GM21576 (cell line): ENCODE measurements around the gene TLDC2.
"Not testable (repeated sequence)": the region's sequence is repeated elsewhere in the genome, so short reads cannot be mapped to it uniquely, and the experiment has no call there.

ENCODE experiments used
- ATAC-seq: cut with Tn5 transposase; IDR thresholded peaks from one replicate; pipeline ENCODE4 v1.9.1; 2021; ENCODE audit warnings: mild to moderate bottlenecking, moderate library complexity; ENCODE audit not compliant: unreplicated experiment

TLDC2 gene

DNA sequence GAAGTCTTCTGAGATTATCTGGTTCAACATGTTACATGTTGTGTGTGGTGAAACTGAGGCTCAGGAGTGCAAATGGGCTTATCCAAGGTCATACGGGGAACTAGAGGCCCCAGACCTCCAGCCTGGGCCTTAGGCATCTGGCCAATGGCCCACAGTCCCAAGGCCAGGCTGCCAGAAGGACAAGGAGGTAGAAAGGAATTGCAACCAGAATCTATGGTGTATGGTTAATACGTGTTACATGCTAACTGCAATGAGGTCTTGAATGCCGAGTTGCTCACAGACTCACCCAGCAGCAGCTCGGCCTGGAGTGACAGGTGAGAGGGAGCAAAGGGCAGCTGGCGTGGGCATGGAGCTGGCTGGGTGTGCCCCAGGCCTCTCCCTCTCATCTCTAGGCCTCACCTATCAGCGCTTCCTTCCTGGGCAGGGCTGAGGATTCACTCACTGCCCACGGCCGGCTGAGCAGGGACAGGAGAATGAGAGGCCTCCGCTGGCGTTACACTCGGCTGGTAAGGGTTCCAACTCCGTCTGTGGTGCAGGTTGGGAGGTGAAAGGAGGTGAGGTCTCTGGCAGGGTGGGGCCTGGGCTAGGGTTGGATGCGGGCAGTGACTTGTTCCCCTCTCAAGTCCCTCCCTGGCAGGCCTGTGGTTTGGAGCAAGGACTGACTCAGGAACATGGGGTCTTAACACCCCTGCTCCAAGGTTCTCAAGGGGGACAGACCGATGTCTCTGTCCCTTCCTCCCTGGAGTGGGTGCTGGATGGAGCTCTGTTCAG, at the start of gene TLDC2:
TSS of gene TLDC2 (plus strand) at position 437 of the 771 bp plus-strand sequence. CDS start at position 474, 37 bp downstream.
- ATAC-seq, result no peak

DNA sequence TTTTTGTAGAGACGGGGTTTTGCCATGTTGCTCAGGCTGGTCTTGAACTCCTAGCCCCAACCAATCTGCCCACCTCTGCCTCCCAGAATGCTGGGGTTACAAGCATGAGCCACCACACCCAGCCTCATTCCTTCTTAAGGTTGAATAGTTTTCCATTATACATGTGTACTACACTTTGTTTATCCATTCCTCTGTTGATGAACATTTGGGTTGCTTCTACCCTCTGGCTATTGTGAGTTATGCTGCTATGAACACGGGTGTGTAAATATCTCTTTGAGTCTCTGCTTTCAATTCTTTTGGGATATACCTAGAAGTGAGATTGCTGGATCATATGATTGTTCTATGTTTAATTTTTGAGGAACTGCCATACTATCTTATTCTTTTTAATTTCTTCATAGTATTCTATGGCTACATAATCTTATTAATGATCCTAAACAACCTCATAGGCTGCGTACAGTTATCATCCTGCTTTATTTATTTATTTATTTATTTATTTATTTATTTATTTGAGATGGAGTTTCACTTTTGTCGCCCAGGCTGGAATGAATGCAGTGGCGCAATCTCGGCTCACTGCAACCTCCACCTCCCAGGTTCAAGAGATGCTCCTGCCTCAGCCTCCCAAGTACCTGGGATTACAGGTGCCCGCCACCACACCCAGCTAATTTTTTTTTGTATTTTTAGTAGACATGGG, 49.2 kb upstream of the TLDC2 start:
- no peak for ATAC-seq

DNA sequence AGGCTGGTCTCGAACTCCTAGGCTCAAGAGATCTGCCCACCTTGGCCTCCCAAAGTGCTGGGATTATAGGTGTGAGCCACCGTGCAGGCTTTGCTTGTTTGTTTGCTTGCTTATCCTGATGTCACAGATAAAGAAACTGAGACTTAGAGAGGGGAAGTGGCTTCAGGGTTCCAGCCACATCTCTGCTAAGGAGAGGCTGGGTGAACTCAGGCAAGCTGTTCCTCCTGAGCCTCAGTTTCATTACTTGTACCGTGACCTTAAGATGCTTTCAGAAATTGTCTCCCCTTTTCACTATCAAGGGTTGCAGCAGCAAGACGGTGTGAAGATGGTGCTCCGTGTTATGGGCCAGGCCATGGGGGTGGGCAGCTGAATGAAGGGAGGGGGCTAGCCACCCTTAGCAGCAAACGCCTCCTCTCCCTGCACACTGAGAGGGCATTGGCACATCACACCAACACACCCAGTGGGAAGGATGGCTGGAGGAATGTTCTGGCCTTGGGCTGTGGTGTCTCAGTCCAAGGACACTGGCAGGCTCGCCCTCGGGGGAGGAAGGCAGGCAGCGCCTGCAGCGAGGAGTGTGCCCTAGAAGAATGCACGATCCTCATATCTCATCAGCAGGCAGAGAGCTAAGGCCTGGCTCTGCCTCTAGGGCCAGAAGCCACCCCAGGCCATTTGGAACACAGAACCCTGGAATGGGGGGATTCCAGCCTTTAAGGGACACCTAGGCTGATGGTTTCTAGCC, 48.2 kb upstream of the TLDC2 start:
- ATAC-seq, result peak; percentile 78

DNA sequence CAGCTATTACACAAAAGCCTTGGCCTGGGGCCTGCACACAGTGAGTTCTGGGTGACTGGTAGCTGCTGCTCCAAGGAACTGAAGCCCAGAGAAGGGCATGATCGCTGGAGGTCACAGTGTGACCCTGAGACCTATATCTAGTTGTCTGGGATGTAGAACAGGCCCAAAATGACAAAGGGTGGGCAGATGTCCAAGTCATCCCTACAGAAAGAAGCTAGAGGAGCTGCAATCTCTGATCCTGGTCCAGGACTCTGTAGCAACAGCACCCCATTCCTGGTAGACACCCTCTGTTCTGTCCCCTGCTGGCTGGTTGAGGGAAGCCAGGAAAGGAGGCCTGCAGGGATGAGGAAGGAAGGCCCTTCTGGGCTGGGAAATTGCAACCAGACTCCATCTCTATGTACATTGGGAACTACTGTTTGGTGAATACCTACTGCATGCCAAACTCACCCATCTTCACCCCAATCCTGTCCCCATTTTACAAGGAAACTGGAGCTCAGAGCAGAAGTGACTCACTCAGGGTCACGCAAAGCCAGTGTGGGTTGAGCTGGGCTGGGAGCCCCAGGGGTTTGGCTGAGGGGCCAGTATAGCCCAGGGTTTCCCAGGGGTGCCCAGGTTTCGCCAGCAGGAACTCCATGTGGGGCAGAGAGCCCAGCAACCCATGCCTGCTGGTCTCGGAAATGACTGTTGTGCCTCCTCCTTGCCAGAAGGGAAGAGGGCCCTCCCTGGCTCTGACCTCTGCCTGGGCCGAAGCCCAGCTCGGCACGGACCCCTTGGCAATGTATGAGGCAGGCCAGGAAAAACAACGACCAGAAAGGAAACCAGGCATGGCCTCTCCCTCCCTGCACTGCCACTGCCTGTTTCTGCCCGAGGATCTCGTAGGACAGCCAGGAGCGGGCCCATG, 44.9 kb upstream of the TLDC2 start:
- no peak for ATAC-seq

DNA sequence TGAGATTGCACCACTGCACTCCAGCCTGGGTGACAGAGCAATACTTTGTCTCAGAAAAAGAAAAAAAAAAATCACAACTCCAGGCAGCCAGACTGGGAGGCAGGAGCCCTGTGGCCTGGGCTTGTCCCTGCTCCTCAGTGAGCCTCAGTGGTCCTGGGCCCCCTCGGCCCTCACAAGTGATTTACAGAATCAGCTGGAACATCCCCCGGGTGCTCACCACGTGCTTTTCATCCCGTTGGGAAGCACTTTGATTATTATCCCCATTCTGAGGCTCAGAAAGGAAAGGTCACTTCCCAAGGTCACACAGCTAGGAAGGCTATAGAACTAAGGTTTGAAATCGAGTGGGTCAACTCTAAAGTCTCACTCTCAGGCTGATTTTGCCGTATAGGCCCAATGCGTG, 43.1 kb upstream of the TLDC2 start:
- no peak for ATAC-seq

DNA sequence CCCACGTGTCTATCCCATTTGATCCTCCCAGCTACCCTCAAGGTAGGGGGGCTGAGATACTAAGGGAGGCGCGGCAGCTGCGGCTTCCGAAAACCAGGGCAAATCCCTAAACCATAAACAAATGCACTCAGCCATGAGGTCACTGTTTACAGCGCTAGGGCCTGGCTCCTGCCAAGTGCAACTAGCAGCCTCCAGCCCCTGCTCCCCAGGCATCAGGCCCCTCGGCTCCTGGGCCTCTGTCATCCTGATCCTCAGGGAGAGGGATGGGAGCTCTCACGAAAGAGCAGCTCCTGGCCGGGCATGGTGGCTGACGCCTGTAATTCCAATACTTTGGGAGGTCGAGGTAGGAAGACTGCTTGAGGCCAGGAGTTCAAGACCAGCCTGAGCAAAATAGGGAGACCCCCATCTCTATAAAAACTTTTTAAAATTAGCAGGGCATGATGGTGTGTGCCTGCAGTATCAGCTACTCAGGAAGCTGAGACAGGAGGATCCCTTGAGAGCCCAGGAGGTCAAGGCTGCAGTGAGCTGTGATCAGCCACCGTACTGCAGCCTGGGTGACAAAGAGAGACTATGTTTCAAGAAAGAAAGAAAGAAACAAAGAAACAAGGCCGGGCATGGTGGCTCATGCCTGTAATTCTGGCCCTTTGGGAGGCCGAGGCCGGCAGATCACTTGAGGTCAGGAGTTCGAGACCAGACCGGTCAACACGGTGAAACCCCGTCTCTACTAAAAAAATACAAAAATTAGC, 42.5 kb upstream of the TLDC2 start:
- ATAC-seq, result no peak

DNA sequence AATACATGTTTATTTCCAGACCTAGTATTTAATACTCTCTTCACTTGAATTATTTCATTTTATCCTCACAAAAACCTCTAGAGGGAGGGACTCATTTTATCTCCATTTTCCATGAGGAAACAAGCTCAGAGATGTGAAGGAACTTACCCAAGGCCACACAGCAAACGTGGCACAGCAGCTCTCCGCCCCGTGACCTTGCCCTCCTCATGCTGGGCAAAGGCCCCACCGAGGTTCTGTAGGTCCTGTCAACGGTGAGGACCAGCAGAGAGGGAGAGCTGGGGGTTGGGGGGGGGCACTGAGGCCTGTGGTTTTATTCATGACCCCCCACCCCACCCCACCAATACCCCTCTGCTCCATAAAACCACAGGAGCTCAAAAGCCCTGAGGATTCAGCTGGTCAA, 40.9 kb upstream of the TLDC2 start:
- no peak for ATAC-seq

DNA sequence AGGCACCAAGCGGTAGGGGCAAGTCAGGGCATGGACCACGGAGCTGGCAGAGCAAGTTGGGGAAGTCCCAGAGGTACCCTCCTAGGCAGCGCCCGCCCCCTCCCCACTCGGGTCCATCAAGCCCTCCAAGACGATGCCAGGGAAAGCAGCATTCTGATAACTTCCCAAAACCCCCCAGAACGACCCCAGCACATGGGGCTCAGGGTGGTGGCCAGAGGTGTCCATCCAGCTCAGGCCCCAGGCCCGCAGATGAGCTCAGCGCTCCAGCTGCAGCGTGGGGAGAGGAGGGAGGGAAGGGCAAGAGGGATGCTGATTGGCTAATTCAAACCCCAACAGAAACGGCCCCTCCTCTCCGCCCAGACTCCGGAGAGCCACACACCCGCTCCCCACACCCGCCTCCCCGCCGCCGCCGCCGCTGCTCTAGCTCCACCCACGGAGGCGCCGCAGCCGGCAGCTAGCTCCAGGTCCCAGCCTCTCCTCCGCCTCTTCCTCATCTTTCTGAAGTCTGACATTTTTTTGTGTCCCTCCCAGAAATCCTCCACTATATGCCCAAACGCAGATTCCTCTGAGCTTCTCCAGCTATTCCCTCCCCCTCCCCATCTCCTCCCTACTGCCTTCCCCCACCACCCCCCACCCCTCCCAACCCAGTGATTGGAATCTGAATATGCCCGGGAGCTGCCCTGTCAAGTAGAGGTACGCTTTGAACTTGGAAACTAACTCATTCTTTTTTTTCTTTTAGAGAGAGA, 40.3 kb upstream of the TLDC2 start:
- peak; percentile 57 for ATAC-seq

DNA sequence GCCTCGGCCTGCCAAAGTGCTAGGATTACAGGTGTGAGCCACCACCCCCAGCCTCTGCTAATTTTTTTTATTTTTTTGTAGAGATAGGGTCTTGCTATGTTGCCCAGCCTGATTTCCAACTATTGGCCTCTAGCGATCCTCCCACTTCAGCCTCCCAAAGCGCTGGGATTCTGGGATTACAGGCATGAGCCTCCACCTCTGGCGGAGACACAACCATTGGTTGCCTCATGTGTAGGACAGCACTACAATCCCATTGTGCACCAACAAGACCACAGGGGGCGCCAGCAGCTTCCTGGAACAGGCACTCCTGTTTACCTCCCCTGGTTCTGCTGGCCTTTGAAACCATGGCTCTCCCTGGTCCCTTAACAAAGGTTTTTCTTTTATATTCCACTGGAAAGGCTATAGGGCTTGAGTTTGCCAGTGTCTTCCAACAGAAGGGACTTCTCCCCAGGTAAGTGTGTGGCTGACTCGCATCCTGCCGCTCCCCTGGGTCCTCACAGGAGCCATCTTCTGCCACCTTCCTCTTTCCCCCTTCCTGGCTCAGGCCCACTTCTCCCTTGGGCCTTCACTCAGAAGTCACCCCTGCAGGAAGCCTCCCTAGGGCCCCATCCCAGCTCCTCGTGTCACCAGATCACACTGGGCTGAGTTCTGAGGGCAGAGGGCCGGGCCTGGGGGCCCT, 39.2 kb upstream of the TLDC2 start:
- peak; percentile 51 for ATAC-seq

DNA sequence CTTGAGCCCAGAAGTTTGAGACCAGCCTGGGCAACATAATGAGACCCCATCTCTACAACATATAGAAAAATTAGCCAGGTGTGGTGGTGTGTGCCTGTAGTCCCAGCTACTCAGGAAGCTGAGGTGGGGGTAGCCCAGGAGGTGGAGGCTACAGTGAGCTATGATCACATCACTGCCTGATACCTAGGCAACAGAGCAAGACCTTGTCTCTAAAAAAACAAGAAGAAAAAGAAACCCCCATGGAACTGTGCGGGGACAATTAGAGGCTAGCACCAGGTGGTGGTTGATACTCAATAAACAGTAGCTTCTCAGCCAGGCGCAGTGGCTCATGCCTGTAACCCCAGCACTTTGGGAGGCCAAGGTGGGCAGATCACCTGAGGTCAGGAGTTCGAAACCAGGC, 37.6 kb upstream of the TLDC2 start:
- ATAC-seq, result not testable (repeated sequence)

DNA sequence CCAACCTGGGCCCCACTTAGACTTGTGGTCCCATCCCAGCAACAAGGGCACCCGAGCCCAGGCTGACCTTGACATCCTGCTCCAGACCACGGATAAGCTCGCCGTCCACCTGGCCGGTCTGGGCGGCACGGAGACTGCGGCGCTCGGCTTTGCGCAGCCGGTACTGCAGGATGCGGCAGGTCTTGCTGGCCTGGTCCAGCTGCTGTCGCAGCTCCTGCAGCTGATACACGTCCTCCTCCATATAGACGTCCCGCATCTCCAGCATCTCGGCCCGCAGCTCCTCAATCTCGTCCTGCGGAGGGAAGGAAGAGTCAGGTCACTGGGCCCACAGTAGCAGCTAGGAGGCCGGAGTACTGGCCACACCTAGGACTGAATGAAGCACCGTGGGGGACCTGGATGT, 36.8 kb upstream of the TLDC2 start:
- ATAC-seq, result no peak

DNA sequence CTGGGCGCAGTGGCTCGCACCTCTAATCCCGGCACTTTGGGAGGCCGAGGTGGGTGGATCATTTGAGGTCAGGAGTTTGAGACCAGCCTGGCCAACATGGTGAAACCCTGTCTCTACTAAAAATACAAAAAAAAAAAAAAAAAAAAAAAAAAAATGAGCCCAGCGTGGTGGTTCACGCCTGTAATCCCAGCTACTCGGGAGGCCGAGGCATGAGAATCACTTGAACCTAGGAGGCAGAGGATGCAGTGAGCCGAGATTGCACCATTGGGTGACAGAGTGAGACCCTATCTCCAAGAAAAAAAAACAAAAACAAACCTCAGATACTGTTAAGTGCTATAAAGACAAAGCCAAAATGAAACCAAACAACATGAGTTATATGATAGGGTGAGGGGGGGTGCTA, 34.9 kb upstream of the TLDC2 start:
- not testable (repeated sequence) for ATAC-seq

DNA sequence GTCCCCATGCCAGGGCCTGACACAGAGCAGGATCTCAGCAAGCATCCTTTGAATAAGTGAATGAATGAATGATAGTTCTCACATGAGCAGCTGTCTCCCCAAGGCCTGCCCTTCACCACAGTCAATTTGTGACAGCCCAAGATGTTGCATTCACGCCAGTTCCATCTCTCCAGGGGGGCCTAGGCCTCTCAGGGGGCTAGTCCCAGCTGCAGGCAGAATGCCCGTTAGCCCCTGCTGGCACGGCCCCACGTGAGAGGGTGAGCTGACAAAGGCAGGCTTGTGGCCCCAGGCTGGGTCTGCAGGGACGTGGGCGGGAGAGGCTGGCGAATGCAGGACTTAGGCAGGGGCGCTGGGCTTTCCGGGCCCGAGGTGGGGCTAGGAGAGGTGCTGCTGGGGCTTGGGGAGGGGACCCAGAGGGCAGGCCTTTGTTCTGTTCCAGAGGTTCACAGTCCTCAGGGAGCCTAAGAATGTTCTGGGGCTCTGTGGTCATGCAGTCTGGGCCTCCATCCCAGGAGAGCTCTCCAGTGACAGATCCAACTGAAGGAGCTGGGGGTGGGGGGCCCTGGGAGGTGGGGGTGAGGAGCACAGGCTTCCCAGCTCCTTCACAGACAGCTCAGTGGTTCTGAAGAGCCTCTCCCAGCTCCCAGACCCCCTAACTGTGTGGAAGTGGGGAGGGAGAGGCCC, 30.5 kb upstream of the TLDC2 start:
- no peak for ATAC-seq

DNA sequence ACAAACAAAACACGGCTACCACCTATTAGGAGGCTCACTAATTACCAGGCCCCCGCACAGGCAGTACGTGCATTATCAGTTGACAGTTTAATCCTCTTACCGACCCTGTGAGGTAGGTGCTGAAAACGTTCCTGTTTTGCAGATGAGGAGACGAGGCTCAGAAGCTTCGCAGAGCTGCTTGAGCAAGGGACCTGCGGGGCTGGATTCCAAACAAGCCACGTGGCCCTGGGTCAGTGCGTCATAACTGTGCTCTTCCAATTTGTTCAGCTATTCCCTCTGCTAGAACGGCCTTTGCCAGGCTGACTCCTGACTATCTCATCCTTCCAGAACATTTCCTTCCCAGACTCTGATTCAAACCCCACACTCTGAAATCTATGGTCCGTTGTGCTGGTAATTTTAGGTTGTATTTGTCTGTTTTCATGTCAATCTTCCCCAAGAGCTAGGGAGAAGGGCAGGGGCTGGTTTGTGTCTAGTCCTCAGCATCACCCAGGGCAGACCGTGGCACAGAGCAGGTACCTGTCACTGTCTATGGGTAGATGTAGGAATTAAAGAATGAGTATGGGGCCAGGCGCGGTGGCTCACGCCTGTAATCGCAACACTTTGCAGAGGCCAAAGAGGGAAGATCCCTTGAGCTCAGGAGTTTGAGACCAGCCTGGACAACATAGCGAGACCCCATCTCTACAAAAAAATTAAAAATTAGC, 28.8 kb upstream of the TLDC2 start:
- ATAC-seq, result no peak

DNA sequence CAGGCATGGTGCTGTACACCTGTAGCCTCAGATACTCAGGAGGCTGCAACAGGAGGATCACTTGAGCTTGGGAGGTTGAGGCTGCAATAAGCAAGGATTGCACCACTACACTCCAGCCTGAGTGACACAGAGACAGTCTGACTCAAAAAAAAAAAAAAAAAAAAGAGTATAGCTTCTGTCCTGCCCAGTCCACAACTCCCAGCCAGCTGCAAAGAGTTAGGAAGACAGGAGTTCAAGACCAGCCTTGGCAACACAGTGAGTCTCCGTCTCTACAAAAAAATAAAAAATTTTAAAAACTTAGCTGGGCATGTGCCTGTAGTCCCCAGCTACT, 28.3 kb upstream of the TLDC2 start:
- ATAC-seq, result no peak

DNA sequence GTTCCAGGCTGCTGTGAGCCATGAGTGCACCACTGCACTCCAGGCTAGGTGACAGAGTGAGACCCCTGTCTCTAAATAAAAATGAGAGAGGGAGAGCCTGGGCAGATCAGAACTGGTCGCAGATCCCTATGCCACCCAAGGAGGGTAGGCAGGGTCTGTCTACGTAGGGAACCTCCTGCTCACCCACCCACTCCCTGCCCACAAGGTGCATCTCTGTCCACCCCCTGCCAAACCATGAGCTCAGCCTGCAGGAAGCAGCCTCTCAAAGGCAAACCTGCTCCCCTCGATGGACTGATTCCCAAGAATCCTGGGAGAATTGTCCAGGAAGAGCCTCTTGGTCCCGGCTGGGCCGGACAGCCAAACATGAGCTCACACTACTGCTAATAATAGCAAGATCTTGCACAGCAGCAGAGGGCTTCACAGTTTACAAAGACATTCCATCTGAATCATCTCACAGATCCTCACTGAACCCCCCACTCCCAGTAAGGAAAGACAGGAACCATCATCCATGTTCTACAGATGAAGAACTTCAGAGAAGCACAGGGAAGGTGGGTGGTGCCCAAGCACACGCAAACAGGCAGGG, 27.8 kb upstream of the TLDC2 start:
- no peak for ATAC-seq

DNA sequence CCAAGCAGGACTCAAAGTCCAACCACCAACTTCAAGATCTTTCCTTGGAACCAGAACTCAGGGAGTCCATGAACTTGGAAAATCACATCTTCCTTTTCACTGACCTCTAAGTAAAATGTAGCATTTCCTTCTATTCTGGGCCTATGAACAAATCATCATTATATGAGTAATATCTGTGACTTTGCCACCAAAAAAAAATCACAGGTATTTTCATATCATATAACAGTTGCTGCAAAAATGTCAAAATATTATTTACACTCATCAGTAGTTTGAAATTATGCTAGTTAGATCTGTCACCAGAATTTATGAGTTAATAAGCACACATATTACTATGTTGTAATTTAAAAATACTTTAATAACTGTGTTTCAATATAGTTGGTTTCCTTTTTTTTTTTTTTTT, 27.3 kb upstream of the TLDC2 start:
- ATAC-seq, result no peak
